Measurements from ENCODE around the gene SCN2B.

The SCN2B gene

GRCh38 chr11:118124929-118125535, 51.4 kb downstream of the SCN2B start:
- Histone ChIP-seq H3K9ac (ENCODE audit: low read depth, low read length) (no peak overlapping the region), H3K27me3 (ENCODE audit: control insufficient read depth, insufficient read depth, low read length) (no peaks in the 10 kb centered on the region), H3K36me3 (ENCODE audit: control insufficient read depth, insufficient read depth, low read length) (no peaks in the 10 kb centered on the region), H3K4me1 (ENCODE audit: control insufficient read depth, insufficient read depth, low read length) (no peaks in the 10 kb centered on the region), H3K9me3 (ENCODE audit: control insufficient read depth, insufficient read depth, low read length) (no peaks in the 10 kb centered on the region), H3K4me3 (ENCODE audit: low read depth, low read length) (no peak overlapping the region)

DNA sequence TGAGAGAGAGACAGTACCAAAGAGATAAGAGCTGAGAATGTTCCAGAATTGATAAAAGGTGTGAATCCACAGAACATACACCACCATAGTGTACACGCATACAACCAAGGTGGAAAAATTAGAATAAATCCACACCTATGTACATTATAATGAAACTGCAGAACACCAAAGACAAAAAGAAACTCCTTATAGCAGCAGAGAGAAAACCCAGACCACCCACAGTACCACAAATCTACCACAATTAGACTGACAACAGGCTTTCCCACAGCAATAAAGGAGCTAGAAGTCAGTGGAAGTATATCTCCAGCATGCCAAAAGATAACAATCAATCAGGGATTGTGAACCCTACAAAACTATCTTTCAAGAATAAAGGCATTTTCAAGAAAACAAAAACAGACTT, 55.6 kb downstream of the SCN2B start:
- Histone ChIP-seq H3K4me1 (ENCODE audit: control insufficient read depth, insufficient read depth, low read length) (no peaks in the 10 kb centered on the region), H3K27me3 (ENCODE audit: control insufficient read depth, insufficient read depth, low read length) (no peaks in the 10 kb centered on the region), H3K36me3 (ENCODE audit: control insufficient read depth, insufficient read depth, low read length) (no peaks in the 10 kb centered on the region), H3K4me3 (ENCODE audit: low read depth, low read length) (no peak overlapping the region), H3K9me3 (ENCODE audit: control insufficient read depth, insufficient read depth, low read length) (no peaks in the 10 kb centered on the region), H3K9ac (ENCODE audit: low read depth, low read length) (no peak overlapping the region)

- no peak overlapping the region for H3K4me3 ChIP-seq (ENCODE audit: low read depth, low read length)
- no peaks in the 10 kb centered on the region for H3K9me3 ChIP-seq (ENCODE audit: control insufficient read depth, insufficient read depth, low read length)
- H3K27me3 ChIP-seq (ENCODE audit: control insufficient read depth, insufficient read depth, low read length): no peaks in the 10 kb centered on the region
- H3K9ac ChIP-seq (ENCODE audit: low read depth, low read length): no peak overlapping the region
- H3K4me1 ChIP-seq (ENCODE audit: control insufficient read depth, insufficient read depth, low read length): no peaks in the 10 kb centered on the region
- H3K36me3 ChIP-seq (ENCODE audit: control insufficient read depth, insufficient read depth, low read length): no peaks in the 10 kb centered on the region
Measured at GRCh38 chr11:118117790-118118601, 58.4 kb downstream of the SCN2B start.

DNA sequence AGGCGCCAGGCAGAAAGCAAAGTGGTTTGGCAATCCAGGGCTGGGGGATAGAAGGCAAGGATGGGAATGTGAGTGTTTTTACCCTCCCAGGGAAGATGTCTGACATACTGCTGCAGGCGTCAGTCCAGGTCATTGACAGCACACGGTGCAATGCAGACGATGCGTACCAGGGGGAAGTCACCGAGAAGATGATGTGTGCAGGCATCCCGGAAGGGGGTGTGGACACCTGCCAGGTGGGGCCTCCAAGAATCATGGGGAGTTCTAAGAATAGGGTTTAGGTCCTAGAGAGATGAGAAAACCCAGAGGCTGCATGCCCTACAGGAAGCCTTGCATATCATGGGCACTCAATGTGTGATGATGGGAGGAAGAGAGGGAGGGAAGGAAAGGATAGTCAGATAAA, 61.4 kb downstream of the SCN2B start:
- Histone ChIP-seq H3K4me3 (ENCODE audit: low read depth, low read length) (no peak overlapping the region), H3K4me1 (ENCODE audit: control insufficient read depth, insufficient read depth, low read length) (no peaks in the 10 kb centered on the region), H3K9me3 (ENCODE audit: control insufficient read depth, insufficient read depth, low read length) (no peaks in the 10 kb centered on the region), H3K9ac (ENCODE audit: low read depth, low read length) (no peak overlapping the region), H3K36me3 (ENCODE audit: control insufficient read depth, insufficient read depth, low read length) (no peaks in the 10 kb centered on the region), H3K27me3 (ENCODE audit: control insufficient read depth, insufficient read depth, low read length) (no peaks in the 10 kb centered on the region)

DNA sequence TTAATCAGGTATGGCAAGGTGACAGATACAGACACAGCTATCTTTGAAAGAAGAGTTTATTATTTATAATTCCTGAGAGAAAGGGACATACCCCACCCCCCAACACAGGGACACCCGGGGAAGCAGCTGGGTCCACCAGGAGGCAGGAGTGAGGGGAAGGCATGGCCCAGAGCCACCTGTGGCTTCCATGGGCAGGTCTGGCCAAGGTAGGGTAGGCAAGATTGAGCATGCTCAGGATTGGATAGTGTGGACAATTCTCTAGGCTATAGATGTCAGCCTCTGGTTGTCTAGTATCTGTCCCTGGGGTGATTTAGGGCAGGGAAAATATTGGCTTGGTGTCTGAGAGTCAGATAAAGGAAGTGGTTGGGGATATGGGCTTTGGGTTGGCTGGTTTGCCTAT, 62.2 kb downstream of the SCN2B start:
- Histone ChIP-seq H3K9me3 (ENCODE audit: control insufficient read depth, insufficient read depth, low read length) (no peaks in the 10 kb centered on the region), H3K4me3 (ENCODE audit: low read depth, low read length) (no peak overlapping the region), H3K9ac (ENCODE audit: low read depth, low read length) (no peak overlapping the region), H3K36me3 (ENCODE audit: control insufficient read depth, insufficient read depth, low read length) (no peaks in the 10 kb centered on the region), H3K4me1 (ENCODE audit: control insufficient read depth, insufficient read depth, low read length) (no peaks in the 10 kb centered on the region), H3K27me3 (ENCODE audit: control insufficient read depth, insufficient read depth, low read length) (no peaks in the 10 kb centered on the region)

DNA sequence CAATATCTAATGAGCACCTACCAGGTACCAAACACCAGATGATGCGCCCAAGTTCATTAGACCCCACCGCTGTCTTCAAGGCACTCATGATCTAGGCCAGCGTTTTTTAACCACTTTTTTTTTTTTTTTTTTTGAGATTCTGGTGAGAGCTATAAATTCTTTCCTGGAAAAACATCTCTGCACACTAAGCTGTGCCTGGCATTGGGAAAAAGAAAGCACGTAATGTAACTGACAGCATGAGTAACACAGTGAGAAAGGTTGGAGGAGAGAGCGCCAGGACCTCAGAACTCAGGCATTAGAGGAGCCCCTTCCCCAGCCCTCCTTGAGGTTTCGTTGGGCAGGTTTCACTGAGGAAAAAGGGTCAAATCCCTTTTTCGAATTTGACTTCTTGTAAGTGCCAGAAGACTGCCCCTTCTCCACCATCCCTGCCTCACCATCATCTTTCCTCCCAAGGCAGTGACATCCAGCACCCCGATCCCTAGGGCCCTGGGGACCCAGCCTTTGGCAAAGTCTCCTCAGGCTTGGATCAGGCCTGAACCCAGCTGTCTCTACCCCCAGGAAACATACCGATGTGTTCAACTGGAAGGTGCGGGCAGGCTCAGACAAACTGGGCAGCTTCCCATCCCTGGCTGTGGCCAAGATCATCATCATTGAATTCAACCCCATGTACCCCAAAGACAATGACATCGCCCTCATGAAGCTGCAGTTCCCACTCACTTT, 63.6 kb downstream of the SCN2B start:
- Histone ChIP-seq H3K4me1 (ENCODE audit: control insufficient read depth, insufficient read depth, low read length) (no peaks in the 10 kb centered on the region), H3K27me3 (ENCODE audit: control insufficient read depth, insufficient read depth, low read length) (no peaks in the 10 kb centered on the region), H3K36me3 (ENCODE audit: control insufficient read depth, insufficient read depth, low read length) (no peaks in the 10 kb centered on the region), H3K9me3 (ENCODE audit: control insufficient read depth, insufficient read depth, low read length) (no peaks in the 10 kb centered on the region), H3K4me3 (ENCODE audit: low read depth, low read length) (no peak overlapping the region), H3K9ac (ENCODE audit: low read depth, low read length) (no peak overlapping the region)
